Kidney glomerular epithelial cell (primary cell): ENCODE results near the gene MPRIP.

Source experiments
- DNase-seq: peaks from one replicate; lab custom pipeline; 2025; lab: John Stamatoyannopoulos, UW

Gene MPRIP

GRCh38 chr17:17165666-17166308 lies 123.5 kb downstream of the MPRIP start:
- DNase-seq = no peak

GRCh38 chr17:17166446-17166845 lies 124.2 kb downstream of the MPRIP start:
- no peak for DNase-seq

DNA sequence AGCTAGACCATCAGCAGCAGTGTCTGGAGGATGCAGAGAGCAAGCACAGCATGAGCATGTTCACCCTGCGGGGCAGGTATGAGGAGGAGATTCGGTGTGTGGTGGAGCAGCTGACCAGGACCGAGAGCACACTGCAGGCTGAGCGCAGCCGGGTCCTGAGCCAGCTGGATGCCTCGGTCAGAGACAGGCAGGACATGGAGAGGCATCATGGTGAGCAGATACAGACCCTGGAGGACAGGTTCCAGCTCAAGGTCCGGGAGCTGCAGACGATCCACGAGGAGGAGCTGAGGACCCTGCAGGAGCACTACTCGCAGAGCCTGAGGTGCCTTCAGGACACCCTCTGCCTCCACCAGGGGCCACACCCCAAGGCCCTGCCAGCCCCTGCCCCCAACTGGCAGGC lies 125.1 kb downstream of the MPRIP start:
- DNase-seq = no peak

GRCh38 chr17:17167986-17168385 lies 125.7 kb downstream of the MPRIP start:
- DNase-seq = no peak

GRCh38 chr17:17168401-17168800 lies 126.1 kb downstream of the MPRIP start:
- no peak for DNase-seq

DNA sequence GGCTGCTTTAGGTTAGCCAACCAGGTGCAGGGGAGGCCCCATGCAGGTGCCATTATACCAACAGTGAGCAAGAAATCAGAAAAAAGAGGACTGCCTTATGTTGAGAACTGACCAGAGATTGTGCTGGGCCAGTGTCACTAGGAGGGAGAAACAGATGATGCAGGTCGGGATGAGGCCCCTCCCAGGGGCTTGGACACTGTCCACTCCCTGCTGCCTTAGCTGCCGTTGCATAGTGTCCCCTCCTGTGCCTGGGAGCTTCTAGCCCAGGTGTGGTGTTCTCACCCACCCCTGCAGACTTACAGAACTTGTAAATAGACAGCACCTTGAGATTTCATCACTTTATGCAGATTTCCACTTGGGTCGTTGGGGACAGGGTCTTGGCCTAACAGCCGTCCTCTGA lies 127.1 kb downstream of the MPRIP start:
- no peak for DNase-seq

DNA sequence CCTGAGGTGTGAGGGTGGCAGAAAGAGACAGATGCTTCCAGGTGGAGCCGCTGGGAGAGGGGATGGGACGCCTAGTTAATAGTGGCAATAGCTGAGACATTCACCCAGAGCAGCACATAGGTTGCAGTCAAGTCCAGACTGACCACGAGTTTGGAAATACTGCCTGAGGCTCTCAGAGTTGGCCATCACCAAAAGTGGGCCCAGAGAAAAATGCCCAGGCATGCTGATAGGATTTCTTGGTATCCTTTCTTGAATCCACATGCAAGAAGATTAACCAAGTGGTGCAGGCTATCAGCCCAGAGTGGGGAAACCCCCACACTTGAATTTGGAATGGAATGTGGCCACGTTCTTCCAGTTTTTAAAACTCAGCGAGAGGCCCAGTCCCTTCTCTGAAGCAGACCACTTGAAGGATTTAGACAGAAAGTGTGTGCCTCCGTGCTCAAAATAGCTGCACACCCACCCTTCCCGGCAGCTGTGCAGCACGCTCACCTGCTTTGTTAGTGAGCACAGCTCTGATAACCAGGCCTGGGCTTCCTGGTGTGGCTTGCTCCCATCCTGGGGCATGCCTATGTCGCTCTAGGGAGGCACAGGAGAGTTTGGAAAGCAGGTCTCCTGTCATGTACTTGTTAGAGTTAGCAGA lies 128.2 kb downstream of the MPRIP start:
- DNase-seq = no peak

- no peak for DNase-seq
Observed at GRCh38 chr17:17171186-17171585, 128.9 kb downstream of the MPRIP start.

DNA sequence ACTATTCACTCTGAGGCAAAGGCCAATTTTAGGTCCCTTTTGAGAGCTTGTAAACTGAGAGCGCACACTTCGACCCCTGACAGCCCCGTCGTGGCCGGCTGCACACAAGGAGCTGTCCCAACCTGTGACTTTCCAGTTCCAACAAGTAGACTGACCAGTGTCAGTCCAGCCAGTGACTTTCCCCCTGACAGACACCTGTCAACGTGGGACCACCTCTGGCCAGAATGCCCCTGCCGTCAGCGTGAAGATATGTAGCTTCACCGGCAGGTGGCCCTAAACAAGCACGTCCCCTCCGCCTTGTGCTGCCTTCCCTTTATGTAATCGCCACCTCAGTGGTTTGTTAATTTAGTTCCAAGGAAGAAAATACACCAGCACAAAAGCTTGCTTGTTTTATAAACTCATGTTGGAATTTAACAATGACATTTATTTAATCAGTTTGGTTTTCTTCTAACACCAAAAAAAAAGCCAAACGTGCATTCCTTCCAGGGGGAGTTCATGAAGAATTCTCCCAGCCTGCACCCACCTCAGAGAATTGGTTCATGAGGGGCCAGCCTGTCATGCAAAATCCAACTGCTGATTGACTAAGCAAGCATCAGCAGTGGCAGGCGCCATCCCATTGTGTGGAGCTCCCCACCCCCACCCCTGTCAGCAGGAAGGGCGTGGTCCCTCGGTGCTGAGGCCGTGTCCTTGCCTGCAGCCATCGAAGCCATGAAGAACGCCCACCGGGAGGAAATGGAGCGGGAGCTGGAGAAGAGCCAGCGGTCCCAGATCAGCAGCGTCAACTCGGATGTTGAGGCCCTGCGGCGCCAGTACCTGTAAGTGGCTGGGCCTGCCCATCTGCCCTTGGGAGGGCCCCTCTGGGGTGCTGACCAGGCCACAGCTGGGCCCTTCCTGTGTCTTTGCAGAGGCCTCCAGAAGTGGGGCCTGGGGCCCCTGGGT lies 130.0 kb downstream of the MPRIP start:
- no peak for DNase-seq

DNA sequence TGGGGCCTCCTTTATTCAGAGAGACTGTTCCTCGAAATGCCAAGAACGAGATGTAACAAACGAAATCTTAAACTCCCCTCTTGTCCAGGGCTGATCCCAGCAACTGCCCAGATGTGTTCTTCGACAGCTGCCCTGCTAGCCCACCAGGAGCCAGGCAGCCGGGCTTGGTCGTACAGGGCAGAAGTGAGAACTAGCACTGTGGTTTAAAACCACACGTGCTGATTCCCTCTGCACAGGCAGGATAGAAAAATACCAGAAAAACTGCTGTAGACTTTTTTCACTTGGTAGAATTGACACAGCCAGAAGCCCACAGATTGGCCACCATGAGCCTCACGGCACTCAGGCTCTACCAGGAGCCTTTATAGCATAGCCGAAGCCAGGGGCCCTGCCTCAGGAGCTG lies 130.7 kb downstream of the MPRIP start:
- DNase-seq = no peak

DNA sequence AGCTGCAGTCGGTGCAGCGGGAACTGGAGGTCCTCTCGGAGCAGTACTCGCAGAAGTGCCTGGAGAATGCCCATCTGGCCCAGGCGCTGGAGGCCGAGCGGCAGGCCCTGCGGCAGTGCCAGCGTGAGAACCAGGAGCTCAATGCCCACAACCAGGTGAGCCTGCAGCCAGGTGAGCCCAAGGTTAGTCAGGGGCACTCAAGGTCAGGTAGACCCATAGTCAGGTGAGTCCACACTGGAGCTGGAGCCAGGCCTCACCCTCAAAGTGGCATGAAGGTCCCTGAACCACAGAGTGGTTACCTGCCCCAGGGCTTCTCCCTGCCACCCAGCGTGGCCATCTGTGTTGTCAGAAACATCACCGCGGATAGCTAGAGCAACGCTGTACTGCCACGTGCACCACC lies 131.7 kb downstream of the MPRIP start:
- no peak for DNase-seq

DNA sequence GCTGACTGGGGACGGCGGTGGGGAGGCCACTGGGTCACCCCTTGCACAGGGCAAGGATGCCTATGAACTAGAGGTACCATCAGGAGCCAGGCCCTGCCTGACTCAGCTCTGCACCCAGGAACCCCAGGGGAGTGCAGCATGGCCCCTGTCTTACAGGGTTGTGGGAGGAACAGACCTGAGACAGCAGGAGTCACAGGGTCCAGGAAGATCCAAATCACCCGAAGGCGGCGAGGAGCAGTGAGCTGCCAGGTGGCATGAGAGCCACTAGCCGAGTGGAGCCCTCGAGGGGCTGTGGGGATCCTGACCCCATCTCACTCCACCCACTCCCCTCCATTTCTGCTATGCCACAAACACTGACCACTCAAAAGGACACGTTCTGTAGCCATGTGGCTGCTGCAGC lies 133.1 kb downstream of the MPRIP start:
- DNase-seq = no peak

DNA sequence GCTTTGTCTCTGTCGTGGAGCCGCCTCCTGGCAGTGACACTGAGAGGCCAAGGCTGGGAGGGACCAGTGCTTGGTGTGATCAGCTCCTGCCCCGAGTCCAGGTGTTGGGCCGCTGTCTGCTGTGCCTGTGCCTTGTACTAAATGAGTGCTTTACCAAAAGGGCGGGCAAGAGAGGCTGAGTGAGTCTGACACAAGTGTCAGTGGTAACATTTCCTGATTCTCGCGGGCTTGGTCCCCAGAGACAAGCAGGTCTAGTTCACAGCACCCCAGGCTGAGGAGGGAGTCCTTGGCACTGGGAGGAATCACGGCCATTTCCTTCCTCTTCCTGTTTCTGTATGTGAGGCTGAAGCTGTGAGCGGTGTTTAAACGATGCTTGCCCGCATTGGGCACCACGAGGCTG lies 133.7 kb downstream of the MPRIP start:
- DNase-seq = no peak

- DNase-seq = no peak
Observed at GRCh38 chr17:17176341-17176740, 134.1 kb downstream of the MPRIP start.

DNA sequence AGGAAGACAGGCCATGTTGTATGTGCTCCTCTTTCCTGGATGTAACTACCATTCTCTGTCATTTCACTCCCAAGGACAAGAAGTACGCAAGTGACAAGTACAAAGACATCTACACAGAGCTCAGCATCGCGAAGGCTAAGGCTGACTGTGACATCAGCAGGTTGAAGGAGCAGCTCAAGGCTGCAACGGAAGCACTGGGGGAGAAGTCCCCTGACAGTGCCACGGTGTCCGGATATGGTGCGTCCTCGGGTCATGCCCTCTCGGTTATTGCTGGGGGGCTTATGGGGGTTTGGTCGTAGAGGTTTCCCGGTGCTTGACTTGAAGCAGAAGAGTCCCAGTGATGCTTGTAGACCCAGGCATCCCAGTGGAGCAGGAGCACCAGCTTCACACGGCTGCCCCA lies 134.9 kb downstream of the MPRIP start:
- no peak for DNase-seq

DNA sequence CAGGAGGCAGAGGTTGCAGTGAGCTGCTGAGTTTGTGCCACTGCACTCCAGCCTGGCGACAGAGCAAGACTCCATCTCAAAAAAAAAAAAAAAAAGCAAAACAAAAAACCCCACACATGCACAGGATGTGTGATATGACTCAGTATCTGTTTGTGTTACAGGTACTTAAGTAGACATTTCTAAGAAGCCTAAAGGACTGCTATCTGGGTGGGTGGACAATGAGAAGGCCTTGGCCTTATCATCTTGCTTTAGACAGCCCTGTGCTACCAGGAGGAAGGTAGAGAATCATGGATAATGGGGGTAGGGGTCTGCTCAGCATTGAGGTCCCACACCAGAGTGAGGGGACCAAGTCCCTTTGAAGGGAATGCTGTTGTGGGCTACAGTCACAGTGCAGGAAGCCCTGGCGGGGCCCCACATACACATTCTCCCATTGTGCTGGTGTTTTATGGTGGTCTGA lies 137.1 kb downstream of the MPRIP start:
- no peak for DNase-seq

- no peak for DNase-seq
Observed at GRCh38 chr17:17180141-17180603, 137.9 kb downstream of the MPRIP start.

- no peak for DNase-seq
Observed at GRCh38 chr17:17180741-17181525, 138.7 kb downstream of the MPRIP start.

- no peak for DNase-seq
Observed at GRCh38 chr17:17181666-17182597, 139.7 kb downstream of the MPRIP start.

- DNase-seq = no peak
Observed at GRCh38 chr17:17182598-17183136, 140.4 kb downstream of the MPRIP start.

- no peak for DNase-seq
Observed at GRCh38 chr17:17183744-17184143, 141.5 kb downstream of the MPRIP start.
